Effector memory CD4-positive, alpha-beta T cell (primary cell): ENCODE measurements around the gene DNAJC5.

Experiments
- DNase-seq, 3 donors: peaks; one replicate each; pipeline ENCODE4 v3.0.0-alpha.2; 2020
- H3K27ac ChIP-seq: 2 replicates; pipeline ENCODE4 v1.7.0; 2013; ENCODE audit warnings: mild to moderate bottlenecking, low read length, moderate library complexity; ENCODE audit not compliant: insufficient read depth, poor library complexity, severe bottlenecking
- H3K27me3 ChIP-seq: replicated peaks from 2 replicates; pipeline ENCODE4 v1.7.0; 2013; ENCODE audit warnings: mild to moderate bottlenecking, low read length; ENCODE audit not compliant: insufficient read depth, control insufficient read depth, poor library complexity, severe bottlenecking
- H3K36me3 ChIP-seq: 2 replicates; pipeline ENCODE4 v1.7.0; 2013; ENCODE audit warnings: mild to moderate bottlenecking, low read length, moderate library complexity; ENCODE audit not compliant: control insufficient read depth, insufficient read depth
- H3K4me1 ChIP-seq: 2 replicates; pipeline ENCODE4 v1.7.0; 2013; ENCODE audit warnings: low read length, mild to moderate bottlenecking; ENCODE audit not compliant: control insufficient read depth, insufficient read depth, poor library complexity, severe bottlenecking
- H3K4me3 ChIP-seq: 2 replicates; pipeline ENCODE4 v1.7.0; 2013; ENCODE audit warnings: low read length, low read depth, mild to moderate bottlenecking; ENCODE audit not compliant: insufficient read depth, poor library complexity, severe bottlenecking
- H3K9me3 ChIP-seq: 2 replicates; pipeline ENCODE4 v1.7.0; 2013; ENCODE audit warnings: mild to moderate bottlenecking, low read length, moderate library complexity; ENCODE audit not compliant: control insufficient read depth

Gene DNAJC5

GRCh38 chr20:63940472-63941266 is 45.7 kb downstream of the DNAJC5 start:
- peaks cover 23% of the 10 kb centered on the region for H3K4me1 ChIP-seq
- no peak for DNase-seq
- H3K27me3 ChIP-seq = no peaks in the 10 kb centered on the region
- H3K9me3 ChIP-seq = no peaks in the 10 kb centered on the region
- peaks cover 36% of the 10 kb centered on the region for H3K36me3 ChIP-seq
- H3K4me3 ChIP-seq = no peak overlapping the region
- no peak overlapping the region for H3K27ac ChIP-seq

GRCh38 chr20:63941282-63942081 is 46.6 kb downstream of the DNAJC5 start:
- Histone ChIP-seq H3K4me3 (no peak overlapping the region), H3K4me1 (peaks cover 23% of the 10 kb centered on the region), H3K9me3 (no peaks in the 10 kb centered on the region), H3K36me3 (peaks cover 34% of the 10 kb centered on the region), H3K27ac (peak overlapping the region; percentile 42), H3K27me3 (no peaks in the 10 kb centered on the region)
- peak; percentile 64 to 82 (median 76) for DNase-seq

GRCh38 chr20:63942250-63942951 is 47.5 kb downstream of the DNAJC5 start:
- H3K4me3 ChIP-seq = no peak overlapping the region
- no peaks in the 10 kb centered on the region for H3K27me3 ChIP-seq
- DNase-seq = peak in 1 of 3 donors; percentile 40
- peaks cover 32% of the 10 kb centered on the region for H3K4me1 ChIP-seq
- no peaks in the 10 kb centered on the region for H3K9me3 ChIP-seq
- peak overlapping the region; percentile 42 for H3K27ac ChIP-seq
- H3K36me3 ChIP-seq = peaks cover 34% of the 10 kb centered on the region

- H3K36me3 ChIP-seq = peaks cover 34% of the 10 kb centered on the region
- peak overlapping the region; percentile 42 for H3K27ac ChIP-seq
- peaks cover 40% of the 10 kb centered on the region for H3K4me1 ChIP-seq
- H3K27me3 ChIP-seq = no peaks in the 10 kb centered on the region
- H3K4me3 ChIP-seq = no peak overlapping the region
- no peak for DNase-seq
- H3K9me3 ChIP-seq = no peaks in the 10 kb centered on the region
Measured at GRCh38 chr20:63942969-63943807, 48.3 kb downstream of the DNAJC5 start.

- H3K27ac ChIP-seq = no peak overlapping the region
- no peak overlapping the region for H3K4me3 ChIP-seq
- H3K36me3 ChIP-seq = peaks cover 34% of the 10 kb centered on the region
- no peak for DNase-seq
- H3K27me3 ChIP-seq = no peaks in the 10 kb centered on the region
- no peaks in the 10 kb centered on the region for H3K9me3 ChIP-seq
- H3K4me1 ChIP-seq = peaks cover 44% of the 10 kb centered on the region
Measured at GRCh38 chr20:63943808-63944077, 48.8 kb downstream of the DNAJC5 start.

GRCh38 chr20:63944078-63944941 is 49.4 kb downstream of the DNAJC5 start:
- no peaks in the 10 kb centered on the region for H3K27me3 ChIP-seq
- no peak overlapping the region for H3K4me3 ChIP-seq
- peaks cover 46% of the 10 kb centered on the region for H3K4me1 ChIP-seq
- no peak overlapping the region for H3K27ac ChIP-seq
- peaks cover 34% of the 10 kb centered on the region for H3K36me3 ChIP-seq
- H3K9me3 ChIP-seq = no peaks in the 10 kb centered on the region
- DNase-seq = no peak

GRCh38 chr20:63945031-63945658 is 50.2 kb downstream of the DNAJC5 start:
- Histone ChIP-seq H3K4me3 (no peak overlapping the region), H3K4me1 (peaks cover 50% of the 10 kb centered on the region), H3K36me3 (peaks cover 33% of the 10 kb centered on the region), H3K27me3 (no peaks in the 10 kb centered on the region), H3K9me3 (no peaks in the 10 kb centered on the region), H3K27ac (no peak overlapping the region)
- no peak for DNase-seq

- DNase-seq = no peak
- H3K27me3 ChIP-seq = no peaks in the 10 kb centered on the region
- peaks cover 49% of the 10 kb centered on the region for H3K4me1 ChIP-seq
- no peak overlapping the region for H3K4me3 ChIP-seq
- no peak overlapping the region for H3K27ac ChIP-seq
- H3K9me3 ChIP-seq = no peaks in the 10 kb centered on the region
- peaks cover 27% of the 10 kb centered on the region for H3K36me3 ChIP-seq
Measured at GRCh38 chr20:63945921-63946920, 51.3 kb downstream of the DNAJC5 start.
